ENCODE results near the gene HNF1B.

GRCh38 chr17:37691807-37692206 lies 53.1 kb downstream of the HNF1B start:
- no peak for TF ChIP-seq CTCF (IDR thresholded peaks at IDR 0.05)
- TF ChIP-seq POLR2A (IDR thresholded peaks at IDR 0.05), result no peak
